ENCODE results near the gene STK32C. TPM values are rescaled to one million over a fixed set of nuclear protein-coding genes. Genes with fewer than 3 reads are reported as not detected.

The STK32C gene
- total RNA-seq, 1 donor from 2014 or later = 5.9 TPM

- no peak for DNase-seq (ENCODE audit: low spot score)
- intact Hi-C loops (cut with DNase I) = no loop called here
Measured at GRCh38 chr10:132207536-132208461, 100.0 kb downstream of the STK32C start.

GRCh38 chr10:132206806-132207535 lies 100.8 kb downstream of the STK32C start:
- intact Hi-C loops (cut with DNase I) = no loop called here
- no peak for DNase-seq (ENCODE audit: low spot score)

- DNase-seq (ENCODE audit: low spot score) = no peak
- intact Hi-C loops (cut with DNase I) = no loop called here
Measured at GRCh38 chr10:132206377-132206745, 101.4 kb downstream of the STK32C start.

- intact Hi-C loops (cut with DNase I) = no loop called here
- DNase-seq (ENCODE audit: low spot score) = no peak
Measured at GRCh38 chr10:132205650-132206376, 101.9 kb downstream of the STK32C start.

- no peak for DNase-seq (ENCODE audit: low spot score)
- intact Hi-C loops (cut with DNase I) = no loop called here
Measured at GRCh38 chr10:132204781-132205473, 102.8 kb downstream of the STK32C start.

GRCh38 chr10:132204078-132204780 lies 103.5 kb downstream of the STK32C start:
- intact Hi-C loops (cut with DNase I) = no loop called here
- DNase-seq (ENCODE audit: low spot score) = no peak

- no peak for DNase-seq (ENCODE audit: low spot score)
- intact Hi-C loops (cut with DNase I) = no loop called here
Measured at GRCh38 chr10:132203256-132204077, 104.3 kb downstream of the STK32C start.

- no peak for DNase-seq (ENCODE audit: low spot score)
- intact Hi-C loops (cut with DNase I) = no loop called here
Measured at GRCh38 chr10:132202070-132202970, 105.4 kb downstream of the STK32C start.

- intact Hi-C loops (cut with DNase I) = no loop called here
Measured at GRCh38 chr10:132201111-132201969, 106.4 kb downstream of the STK32C start.

GRCh38 chr10:132200344-132201110 lies 107.2 kb downstream of the STK32C start:
- intact Hi-C loops (cut with DNase I) = no loop called here
- no peak for DNase-seq (ENCODE audit: low spot score)

More at GRCh38 chr10:132201111-132201969, 106.4 kb downstream of the STK32C start:
- no peak for DNase-seq (ENCODE audit: low spot score)

GRCh38 chr10:132199854-132200311 lies 107.9 kb downstream of the STK32C start:
- no peak for DNase-seq (ENCODE audit: low spot score)
- intact Hi-C loops (cut with DNase I) = no loop called here

- intact Hi-C loops (cut with DNase I) = no loop called here
- DNase-seq (ENCODE audit: low spot score) = no peak
Measured at GRCh38 chr10:132199268-132199853, 108.4 kb downstream of the STK32C start.

- intact Hi-C loops (cut with DNase I) = no loop called here
- no peak for DNase-seq (ENCODE audit: low spot score)
Measured at GRCh38 chr10:132198381-132199181, 109.2 kb downstream of the STK32C start.

GRCh38 chr10:132198068-132198370 lies 109.7 kb downstream of the STK32C start:
- intact Hi-C loops (cut with DNase I) = no loop called here
- no peak for DNase-seq (ENCODE audit: low spot score)

Measured in cardiac septum (tissue), 1 donor.